ENCODE results near the gene JAK3. TPM values are rescaled to one million over a fixed set of nuclear protein-coding genes. Genes with fewer than 3 reads are reported as not detected.
"Not testable (repeated sequence)": the region's sequence is repeated elsewhere in the genome, so short reads cannot be mapped to it uniquely, and the experiment has no call there.

The JAK3 gene
- polyA plus RNA-seq (2011; rRNA removed) (3.3 and 6.1 TPM in 2 replicates), polyA minus RNA-seq (2011; rRNA and poly(A)+ RNA removed) (7.4 and 9.4 TPM in 2 replicates)

- POLR2A ChIA-PET = interaction anchor here (0.5 kb wide), 1 partner anchor 511 kb away, joined by 17 read pairs; no protein-coding TSS in a partner anchor
These were observed at the start of gene JAK3 for GRCh38 chr19:17847538-17848366. Gene JAK3, minus strand, starts transcription at chr19:17847982. Its CDS starts 3,565 bp downstream, at chr19:17844417.

DNA sequence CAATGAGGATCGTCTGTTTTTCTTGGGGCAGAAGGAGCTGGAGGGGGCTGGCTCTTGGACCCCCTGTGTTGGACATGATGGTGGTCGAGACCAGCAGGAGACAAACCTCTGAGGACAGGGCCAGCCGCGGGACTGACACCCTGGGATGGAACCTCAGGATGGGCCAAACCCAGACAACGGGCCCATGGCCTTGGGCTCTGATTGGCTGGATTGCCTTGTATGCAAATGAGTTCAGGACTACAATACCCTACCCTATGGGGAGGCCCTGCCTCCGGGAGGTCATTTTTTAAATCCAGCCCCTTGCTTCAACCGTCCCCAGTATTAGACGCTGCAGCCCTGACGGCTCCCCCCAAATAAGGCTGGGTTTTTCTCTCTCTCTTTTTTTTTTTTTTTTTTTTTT, 46.0 kb upstream of the JAK3 start:
- Histone ChIP-seq H3K4me3 (ENCODE audit: low read depth, low read length) (no peak overlapping the region), H3K36me3 (ENCODE audit: control insufficient read depth, insufficient read depth, low read length) (no peaks in the 10 kb centered on the region), H3K27me3 (ENCODE audit: control insufficient read depth, insufficient read depth, low read length) (no peaks in the 10 kb centered on the region)
- ChIA-PET CTCF (no interaction called here), POLR2A (no interaction called here)
- TF ChIP-seq CTCF (IDR thresholded peaks at IDR 0.05; ENCODE audit: insufficient read depth, low read depth, low read length) = no peak
- no peak for DNase-seq (ENCODE audit: low read depth)

More at GRCh38 chr19:17847538-17848366, at the start of gene JAK3:
- Histone ChIP-seq H3K36me3 (ENCODE audit: control insufficient read depth, insufficient read depth, low read length) (peaks cover 2% of the 10 kb centered on the region; the same call in 1 of the 2 replicates), H3K27me3 (ENCODE audit: control insufficient read depth, insufficient read depth, low read length) (no peaks in the 10 kb centered on the region), H3K4me3 (ENCODE audit: low read depth, low read length) (peak within 1 kb of the TSS; percentile 52)
- no peak for DNase-seq (ENCODE audit: low read depth)
- CTCF ChIA-PET = interaction anchor here (0.6 to 6.7 kb wide), 3 partner anchors 13 to 462 kb away, joined by 3 to 30 read pairs (median 3); partner anchors contain the start of gene RPL18A
- no peak for TF ChIP-seq CTCF (IDR thresholded peaks at IDR 0.05; ENCODE audit: insufficient read depth, low read depth, low read length)

DNA sequence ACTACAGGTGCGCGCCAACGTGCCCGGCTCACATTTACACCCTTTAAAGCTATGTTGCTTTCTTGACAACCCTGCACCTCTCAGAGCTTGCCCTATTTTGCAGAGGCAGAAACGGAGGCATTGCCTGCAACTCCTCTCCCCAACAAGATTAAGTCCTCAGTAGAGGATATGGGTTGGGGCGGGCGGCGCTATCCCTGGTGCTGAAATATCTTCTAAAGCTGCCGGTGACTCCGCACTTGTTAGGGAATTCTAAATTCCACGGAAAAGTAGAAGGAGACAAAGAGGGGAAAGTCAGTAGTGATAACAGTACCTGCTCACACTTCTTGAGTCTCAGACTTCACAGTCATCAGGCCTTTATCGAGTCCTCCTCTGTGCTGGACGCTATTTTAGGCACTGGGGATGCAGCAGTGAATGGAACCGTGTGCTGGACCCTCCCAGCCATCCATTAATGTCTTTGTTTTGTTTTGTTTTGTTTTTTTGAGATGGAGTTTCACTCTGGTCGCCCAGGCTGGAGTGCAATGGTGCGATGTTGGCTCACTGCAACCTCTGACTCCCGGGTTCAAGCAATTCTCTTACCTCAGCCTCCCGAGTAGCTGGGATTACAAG, 41.9 kb upstream of the JAK3 start:
- CTCF ChIA-PET = interaction anchor here (1.5 kb wide), 1 partner anchor 19 kb away, joined by 5 read pairs; no protein-coding TSS in a partner anchor
- Histone ChIP-seq H3K4me3 (ENCODE audit: low read depth, low read length) (no peak overlapping the region), H3K36me3 (ENCODE audit: control insufficient read depth, insufficient read depth, low read length) (no peaks in the 10 kb centered on the region), H3K27me3 (ENCODE audit: control insufficient read depth, insufficient read depth, low read length) (no peaks in the 10 kb centered on the region)
- POLR2A ChIA-PET = no interaction called here
- no peak for DNase-seq (ENCODE audit: low read depth)
- TF ChIP-seq CTCF (IDR thresholded peaks at IDR 0.05; ENCODE audit: insufficient read depth, low read depth, low read length) = no peak

DNA sequence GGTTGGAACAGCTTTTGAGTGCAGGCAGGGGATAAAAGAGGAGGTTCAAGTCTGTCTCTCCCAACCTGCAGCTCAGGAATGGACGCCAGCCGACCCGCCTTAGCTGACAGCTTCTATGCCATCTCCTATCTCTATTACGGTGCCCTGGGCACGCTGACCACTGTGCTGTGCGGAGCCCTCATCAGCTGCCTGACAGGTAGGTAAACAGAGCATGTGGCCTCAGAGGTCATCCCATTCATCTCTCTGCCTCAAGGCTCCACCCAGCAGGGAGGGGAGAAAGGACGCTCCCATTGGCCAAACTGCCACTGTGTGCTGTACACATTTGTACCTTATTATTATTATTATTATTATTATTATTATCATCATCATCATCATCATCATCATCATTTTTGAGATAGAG, 40.5 kb upstream of the JAK3 start:
- no peak for DNase-seq (ENCODE audit: low read depth)
- no peak for TF ChIP-seq CTCF (IDR thresholded peaks at IDR 0.05; ENCODE audit: insufficient read depth, low read depth, low read length)
- no peak overlapping the region for H3K4me3 ChIP-seq (ENCODE audit: low read depth, low read length)
- POLR2A ChIA-PET = no interaction called here
- no peaks in the 10 kb centered on the region for H3K27me3 ChIP-seq (ENCODE audit: control insufficient read depth, insufficient read depth, low read length)
- CTCF ChIA-PET = no interaction called here
- H3K36me3 ChIP-seq (ENCODE audit: control insufficient read depth, insufficient read depth, low read length) = no peaks in the 10 kb centered on the region

- H3K36me3 ChIP-seq (ENCODE audit: control insufficient read depth, insufficient read depth, low read length); DNase-seq (ENCODE audit: low read depth); H3K4me3 ChIP-seq (ENCODE audit: low read depth, low read length); CTCF ChIA-PET; H3K27me3 ChIP-seq (ENCODE audit: control insufficient read depth, insufficient read depth, low read length): not testable (repeated sequence)
- POLR2A ChIA-PET = interaction anchor here (0.6 kb wide), 1 partner anchor 56 kb away, joined by 3 read pairs; no protein-coding TSS in a partner anchor
These were observed 39.4 kb upstream of the JAK3 start for GRCh38 chr19:17887221-17887620.
